HG03045 (cell line): ENCODE data around the gene CAMKMT.

ENCODE experiments used
- ATAC-seq: cut with Tn5 transposase; IDR thresholded peaks from one replicate; pipeline ENCODE4 v1.9.1; 2021; ENCODE audit warnings: mild to moderate bottlenecking, moderate library complexity; ENCODE audit not compliant: unreplicated experiment

Gene CAMKMT

DNA sequence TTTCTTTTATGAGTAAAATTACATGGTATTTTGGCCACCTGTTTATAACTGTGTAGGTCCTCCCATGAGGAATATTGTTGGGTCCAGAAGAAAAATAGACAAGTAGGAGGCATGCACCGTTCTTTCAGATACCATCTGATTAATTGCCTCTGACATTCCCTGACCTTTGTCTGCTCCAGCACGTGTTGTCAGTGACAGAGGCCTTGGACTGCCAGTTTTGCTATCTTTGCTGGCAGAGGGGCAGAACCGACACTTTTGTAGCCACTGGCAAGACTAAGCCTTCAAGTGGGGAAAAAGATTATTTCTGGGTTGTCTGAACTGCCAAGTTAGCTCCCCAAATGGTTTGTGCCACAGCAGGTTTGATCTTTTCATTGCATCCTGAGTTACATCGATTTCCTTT lies 276.9 kb downstream of the CAMKMT start:
- no peak for ATAC-seq

DNA sequence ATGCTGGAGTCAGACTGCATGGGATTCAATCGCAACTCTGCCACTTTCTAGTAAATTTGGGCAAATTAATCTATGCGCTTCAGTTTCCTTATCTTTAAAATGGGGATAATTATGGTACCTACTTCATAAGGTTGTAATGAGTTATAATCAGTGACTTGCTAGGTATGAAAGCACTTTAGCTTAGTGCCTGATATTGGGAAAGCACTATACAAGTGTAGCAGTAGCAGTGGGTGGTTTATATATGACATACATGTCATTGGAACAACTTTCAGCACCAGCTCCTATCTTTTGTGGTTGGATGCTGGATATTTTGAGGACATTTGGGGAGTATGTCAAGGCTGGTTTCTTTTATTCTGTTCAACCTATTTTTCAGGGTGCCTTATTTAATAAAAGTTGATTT lies 277.7 kb downstream of the CAMKMT start:
- no peak for ATAC-seq

- ATAC-seq: no peak
These were observed 280.5 kb downstream of the CAMKMT start for GRCh38 chr2:44642123-44642857.

GRCh38 chr2:44645937-44646336 lies 284.2 kb downstream of the CAMKMT start:
- ATAC-seq: no peak

- no peak for ATAC-seq
These were observed 287.6 kb downstream of the CAMKMT start for GRCh38 chr2:44649381-44649780.

GRCh38 chr2:44650796-44651195 lies 289.0 kb downstream of the CAMKMT start:
- no peak for ATAC-seq

GRCh38 chr2:44651974-44652373 lies 290.2 kb downstream of the CAMKMT start:
- ATAC-seq: no peak

DNA sequence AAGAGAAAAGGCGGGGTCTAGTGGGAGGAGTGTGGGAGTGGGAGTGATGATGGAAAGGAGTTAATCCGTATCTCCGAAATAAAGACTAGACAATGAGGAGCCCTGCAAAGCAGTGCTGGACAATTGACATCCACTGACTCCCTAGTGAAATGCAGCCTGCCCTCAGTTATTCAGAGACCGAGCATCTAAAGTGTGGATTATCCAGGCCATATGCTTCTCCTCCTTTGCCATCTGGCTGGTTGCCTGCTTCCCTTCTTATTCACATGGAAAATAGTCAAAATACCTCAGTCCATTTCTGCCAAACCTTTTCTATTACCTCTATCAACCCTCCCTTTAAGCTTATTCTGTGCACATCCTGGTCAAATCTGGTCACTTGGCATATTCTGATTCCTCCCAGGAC lies 291.0 kb downstream of the CAMKMT start:
- no peak for ATAC-seq

- no peak for ATAC-seq
These were observed 293.7 kb downstream of the CAMKMT start for GRCh38 chr2:44655401-44655864.

DNA sequence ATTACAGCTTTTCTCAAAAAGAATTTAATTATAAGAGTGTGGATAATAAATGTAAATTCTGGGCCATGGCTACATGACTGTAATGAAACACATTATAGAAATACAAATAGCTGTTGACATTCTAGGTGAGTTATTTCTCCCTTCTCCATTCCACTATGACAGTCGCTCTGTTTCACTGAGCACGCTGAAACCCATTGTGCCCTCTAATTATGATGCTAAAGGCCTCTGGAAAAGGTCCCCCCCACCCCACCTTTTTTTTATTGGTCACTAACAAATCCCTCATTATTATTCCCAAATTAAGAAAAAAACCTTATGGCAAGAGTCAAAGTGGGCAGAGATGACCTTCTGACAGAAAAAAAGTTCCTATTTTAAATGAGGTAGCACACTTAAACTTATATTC lies 294.7 kb downstream of the CAMKMT start:
- no peak for ATAC-seq

- ATAC-seq: no peak
These were observed 301.8 kb downstream of the CAMKMT start for GRCh38 chr2:44663471-44664073.

DNA sequence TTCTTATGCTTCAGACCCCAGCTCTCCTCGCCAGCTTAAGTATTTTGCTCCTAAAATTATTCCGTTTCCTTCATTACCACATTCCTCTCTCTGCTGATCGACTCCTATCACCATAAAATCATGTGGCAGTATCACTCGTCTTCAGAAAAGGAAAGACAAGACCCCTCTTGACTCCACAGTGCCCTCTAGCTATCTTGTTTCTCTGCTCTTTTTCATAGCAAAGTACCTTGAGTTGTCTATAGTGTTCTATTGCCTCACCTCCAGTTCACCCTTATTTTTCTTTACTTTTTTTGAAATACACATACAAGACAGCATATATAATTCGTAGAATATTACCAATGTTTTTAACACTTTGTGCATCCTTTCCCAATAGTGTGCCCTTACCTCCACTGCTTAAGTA lies 306.6 kb downstream of the CAMKMT start:
- ATAC-seq: no peak

GRCh38 chr2:44671276-44671675 lies 309.5 kb downstream of the CAMKMT start:
- ATAC-seq: no peak

DNA sequence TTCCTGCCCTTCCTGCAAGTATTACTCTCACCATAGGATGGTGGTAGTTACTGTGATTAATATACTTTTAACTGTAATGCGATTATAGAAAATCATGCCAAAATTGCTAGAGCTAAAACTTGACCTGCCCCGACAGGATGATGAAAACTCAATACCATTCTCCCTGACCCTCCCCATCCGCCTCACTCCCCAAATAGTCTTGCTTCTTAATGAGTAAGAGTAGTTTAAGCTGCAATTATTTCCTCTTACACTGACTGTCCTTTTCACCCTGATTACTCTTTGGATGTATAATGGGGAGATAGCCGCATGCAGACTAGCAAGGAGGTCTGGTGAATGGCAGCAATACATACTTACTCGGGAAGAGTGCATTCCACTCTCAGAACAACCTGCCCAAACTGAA lies 310.2 kb downstream of the CAMKMT start:
- no peak for ATAC-seq

DNA sequence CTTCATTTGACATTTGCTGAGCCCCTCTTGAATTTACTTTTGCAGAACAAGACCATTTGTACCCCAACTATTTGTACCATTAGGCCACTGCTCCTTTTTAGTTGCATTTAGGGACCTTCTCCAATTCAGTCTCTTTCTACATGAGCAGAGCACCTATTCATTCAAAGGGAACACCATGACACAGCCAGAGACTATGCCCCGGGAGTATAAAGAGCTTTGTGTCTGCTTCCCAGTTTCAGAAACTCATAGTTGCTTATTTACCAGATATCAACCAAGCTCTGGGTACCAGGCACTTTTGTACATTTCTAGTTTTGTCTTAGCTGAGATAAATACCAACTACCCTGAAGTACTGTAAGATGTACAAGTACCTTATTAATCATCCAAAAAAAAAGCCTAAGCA lies 310.7 kb downstream of the CAMKMT start:
- no peak for ATAC-seq

GRCh38 chr2:44674473-44675284 lies 312.9 kb downstream of the CAMKMT start:
- no peak for ATAC-seq

DNA sequence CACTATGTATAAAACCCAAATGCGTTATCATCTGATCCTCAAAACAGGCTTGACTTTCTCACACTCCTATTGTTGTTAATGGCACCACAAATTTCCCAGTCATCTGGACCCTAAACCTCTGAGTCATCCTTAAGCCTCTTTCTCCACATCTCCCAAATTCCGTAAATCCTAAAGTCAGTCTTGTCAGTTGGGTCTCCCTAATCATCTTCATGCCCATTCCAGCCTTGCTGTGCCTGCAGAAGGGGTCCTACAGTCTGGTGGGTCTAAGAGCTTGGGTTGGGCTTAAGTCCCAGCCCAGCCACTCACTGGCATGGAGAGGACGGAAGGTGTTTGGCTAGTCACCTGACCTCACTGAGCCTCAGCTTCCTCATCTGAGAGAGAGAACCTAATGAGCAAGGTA lies 314.6 kb downstream of the CAMKMT start:
- no peak for ATAC-seq

DNA sequence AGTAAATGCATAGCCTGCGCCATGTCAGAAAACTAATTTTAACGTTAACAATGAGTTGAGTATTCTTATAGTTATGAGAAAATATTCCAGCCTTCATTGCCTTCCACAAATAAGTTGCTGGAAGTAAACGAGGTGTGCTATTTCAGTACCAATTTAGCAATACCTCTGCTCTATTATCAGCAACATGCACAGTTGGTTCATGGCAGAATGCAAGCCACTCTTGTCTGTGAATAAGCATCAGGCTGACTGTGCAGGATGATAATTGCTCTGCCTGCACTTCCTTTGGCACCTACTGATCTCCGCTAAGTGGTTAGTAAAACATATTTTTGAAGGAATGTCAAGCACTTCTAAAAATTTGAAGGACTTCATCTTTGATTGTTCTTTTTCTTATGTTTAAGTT lies 317.8 kb downstream of the CAMKMT start:
- ATAC-seq: no peak

GRCh38 chr2:44679990-44680389 lies 318.2 kb downstream of the CAMKMT start:
- no peak for ATAC-seq

GRCh38 chr2:44680424-44680971 lies 318.8 kb downstream of the CAMKMT start:
- no peak for ATAC-seq

- ATAC-seq: no peak
These were observed 319.3 kb downstream of the CAMKMT start for GRCh38 chr2:44680983-44681531.
